Hematopoietic multipotent progenitor cell treated with erythropoietin and hydrocortisone succinate and interleukin-3 and kit ligand, for 17 days (in vitro differentiated cells): ENCODE measurements around the gene PRSS8.
"Not testable (repeated sequence)": the region's sequence is repeated elsewhere in the genome, so short reads cannot be mapped to it uniquely, and the experiment has no call there.

Source experiments
- DNase-seq: peaks from one replicate; pipeline ENCODE4 v3.0.0-alpha.2; 2015; ENCODE audit warnings: low spot score

PRSS8 gene

GRCh38 chr16:31135535-31136286 lies at the start of gene PRSS8:
PRSS8 (minus strand) TSS chr16:31135727; CDS start chr16:31135498, 229 bp downstream.
- no peak for DNase-seq

DNA sequence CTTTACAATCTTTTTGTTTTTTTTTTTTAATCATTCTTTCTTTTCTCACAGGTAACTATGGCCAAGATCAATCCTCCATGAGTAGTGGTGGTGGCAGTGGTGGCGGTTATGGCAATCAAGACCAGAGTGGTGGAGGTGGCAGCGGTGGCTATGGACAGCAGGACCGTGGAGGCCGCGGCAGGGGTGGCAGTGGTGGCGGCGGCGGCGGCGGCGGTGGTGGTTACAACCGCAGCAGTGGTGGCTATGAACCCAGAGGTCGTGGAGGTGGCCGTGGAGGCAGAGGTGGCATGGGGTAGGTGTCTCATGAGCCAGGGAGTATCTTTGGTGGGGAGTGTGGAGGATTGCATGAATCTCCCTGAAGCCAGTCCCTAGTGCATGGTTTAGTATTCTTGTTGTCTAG lies 49.4 kb upstream of the PRSS8 start:
- DNase-seq: no peak

DNA sequence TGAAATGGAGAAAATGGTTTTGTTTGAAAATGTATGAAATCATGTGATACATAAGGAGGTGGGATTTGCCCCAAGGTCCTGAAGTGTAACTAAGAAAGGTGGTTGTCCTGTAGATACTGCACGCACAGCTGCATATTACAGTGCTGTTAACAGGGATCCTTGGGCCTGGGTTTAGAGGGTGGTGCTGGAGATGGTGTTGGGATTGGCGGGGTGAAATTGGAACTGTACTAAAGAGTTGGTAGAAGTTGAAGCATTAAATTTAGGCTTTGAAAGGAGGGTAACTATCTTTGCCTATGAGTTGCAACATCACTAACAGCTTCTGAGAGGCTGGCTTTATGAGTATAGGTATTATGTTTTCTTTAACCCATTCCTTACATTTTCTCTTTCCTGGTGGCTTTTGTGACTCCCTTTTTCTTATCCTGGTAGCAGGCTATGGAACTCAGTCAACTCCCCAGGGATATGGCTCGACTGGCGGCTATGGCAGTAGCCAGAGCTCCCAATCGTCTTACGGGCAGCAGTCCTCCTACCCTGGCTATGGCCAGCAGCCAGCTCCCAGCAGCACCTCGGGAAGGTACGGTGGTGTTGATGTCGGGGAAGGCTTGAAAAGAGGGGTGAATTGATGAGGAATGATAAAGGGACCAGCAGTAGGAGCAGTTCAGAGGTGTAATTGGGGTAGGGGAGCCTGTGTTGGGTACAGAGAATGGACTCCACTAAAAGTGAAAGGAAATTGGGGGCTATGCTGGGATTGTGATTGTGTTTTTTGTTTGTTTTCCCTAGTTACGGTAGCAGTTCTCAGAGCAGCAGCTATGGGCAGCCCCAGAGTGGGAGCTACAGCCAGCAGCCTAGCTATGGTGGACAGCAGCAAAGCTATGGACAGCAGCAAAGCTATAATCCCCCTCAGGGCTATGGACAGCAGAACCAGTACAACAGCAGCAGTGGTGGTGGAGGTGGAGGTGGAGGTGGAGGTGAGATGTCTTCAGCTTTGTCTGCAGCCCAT lies 48.2 kb upstream of the PRSS8 start:
- DNase-seq: no peak

- no peak for DNase-seq
Observed at GRCh38 chr16:31182391-31182790, 46.9 kb upstream of the PRSS8 start.

- peak; percentile 59 for DNase-seq
Observed at GRCh38 chr16:31181102-31181830, 45.7 kb upstream of the PRSS8 start.

DNA sequence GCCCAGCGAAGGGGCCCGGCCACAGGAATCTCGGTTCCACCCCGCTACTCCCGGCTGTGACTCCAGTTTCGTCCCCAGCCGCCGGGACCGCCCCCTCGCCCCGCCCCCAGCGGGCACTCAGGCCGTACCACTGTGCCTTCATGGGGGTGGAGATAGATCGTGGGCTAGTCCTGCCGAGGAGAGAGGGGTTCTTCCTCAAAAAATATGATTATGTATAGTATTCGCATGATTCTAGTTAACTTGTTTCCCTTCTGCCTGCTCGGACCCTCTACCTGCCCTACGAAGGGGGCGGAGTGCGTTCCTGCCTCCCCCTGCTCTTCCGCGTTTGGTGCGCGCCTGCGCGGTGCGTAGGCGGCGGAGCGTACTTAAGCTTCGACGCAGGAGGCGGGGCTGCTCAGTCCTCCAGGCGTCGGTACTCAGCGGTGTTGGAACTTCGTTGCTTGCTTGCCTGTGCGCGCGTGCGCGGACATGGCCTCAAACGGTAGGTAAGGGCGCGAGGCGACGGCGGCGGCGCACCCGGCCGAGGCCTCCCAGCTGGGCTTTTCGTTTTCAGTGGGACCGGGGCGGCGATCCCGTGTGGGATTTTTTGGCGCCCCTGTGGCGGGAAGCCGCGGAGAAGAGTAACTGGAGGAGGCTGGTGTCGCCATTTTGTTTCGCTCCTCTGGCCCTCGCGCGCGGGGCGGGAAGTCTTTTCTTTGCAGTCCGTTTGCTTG lies 44.4 kb upstream of the PRSS8 start, which contains the start of gene FUS:
Gene FUS (plus strand): TSS at position 393 of the 713 bp plus-strand sequence. CDS start 76 bp downstream, at position 469.
- DNase-seq: peak; percentile 98

- no peak for DNase-seq
Observed at GRCh38 chr16:31179219-31179746, 43.8 kb upstream of the PRSS8 start.

DNA sequence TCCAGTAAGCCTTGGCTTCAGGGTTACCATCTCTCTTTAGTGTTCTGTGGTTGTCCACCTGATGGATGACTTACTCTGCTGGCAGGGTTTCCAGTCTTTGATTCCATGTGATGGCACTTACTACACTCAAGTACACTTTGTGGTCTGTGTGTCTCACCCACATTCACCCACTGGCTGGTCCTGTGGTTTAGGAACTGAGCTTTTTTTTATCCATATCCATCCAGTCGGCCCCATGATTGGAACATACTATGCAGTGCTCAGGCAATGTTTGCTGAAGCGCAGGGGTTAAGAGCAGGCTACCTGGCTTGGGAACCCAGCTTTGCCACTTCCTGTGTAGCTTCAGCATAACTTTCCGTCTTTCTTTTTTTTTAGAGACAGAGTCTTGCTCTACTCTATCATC lies 41.6 kb upstream of the PRSS8 start:
- no peak for DNase-seq

DNA sequence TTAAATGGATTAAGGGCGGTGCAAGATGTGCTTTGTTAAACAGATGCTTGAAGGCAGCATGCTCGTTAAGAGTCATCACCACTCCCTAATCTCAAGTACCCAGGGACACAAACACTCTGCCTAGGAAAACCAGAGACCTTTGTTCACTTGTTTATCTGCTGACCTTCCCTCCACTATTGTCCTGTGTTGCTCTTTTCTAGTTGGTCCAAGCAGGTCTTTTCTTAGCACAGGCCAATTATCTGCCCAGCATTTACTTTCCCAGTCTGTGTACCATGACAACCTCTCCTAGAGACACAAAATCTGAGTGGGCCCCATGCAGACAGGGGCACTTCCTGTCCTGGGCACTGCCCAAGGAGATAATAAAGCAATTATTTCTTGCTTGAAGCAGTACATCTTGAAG lies 34.5 kb upstream of the PRSS8 start:
- DNase-seq: not testable (repeated sequence)

DNA sequence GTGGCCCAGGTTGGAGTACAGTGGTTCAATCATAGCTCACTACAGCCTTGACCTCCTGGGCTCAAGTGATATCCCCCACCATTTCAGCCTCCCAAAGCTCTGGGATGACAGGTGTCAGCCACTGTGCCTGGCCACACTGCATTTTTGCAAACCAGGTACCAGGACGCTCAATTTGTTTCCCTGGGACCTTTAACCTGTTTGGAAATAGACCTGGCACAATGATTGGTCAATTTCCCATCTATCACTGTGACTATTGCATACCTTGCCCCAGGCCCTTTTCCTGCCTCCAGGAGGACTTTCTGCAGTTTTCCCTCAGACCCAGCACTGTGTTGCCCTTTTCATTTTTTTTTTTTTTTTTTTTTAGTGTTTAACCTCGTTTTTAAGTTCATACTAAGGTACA lies 33.3 kb upstream of the PRSS8 start:
- DNase-seq: no peak

DNA sequence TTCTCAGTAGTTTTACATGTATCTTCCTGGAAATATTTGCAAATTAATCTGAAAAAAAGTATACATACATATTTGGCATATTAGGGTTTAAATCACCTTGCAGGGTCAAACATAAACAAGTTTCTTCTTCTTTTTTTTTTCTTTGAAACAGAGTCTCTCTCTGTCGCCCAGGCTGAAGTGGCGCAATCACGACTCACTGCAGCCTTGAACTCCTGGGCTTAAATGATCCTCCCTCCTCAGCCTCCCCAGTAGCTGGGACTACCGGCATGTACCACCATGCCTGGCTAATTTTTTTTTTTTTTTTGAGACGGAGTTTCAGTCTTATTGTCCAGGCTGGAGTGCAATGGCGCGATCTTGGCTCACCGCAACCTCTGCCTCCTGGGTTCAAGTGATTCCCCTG lies 31.8 kb upstream of the PRSS8 start:
- no peak for DNase-seq

GRCh38 chr16:31157136-31157535 lies 21.6 kb upstream of the PRSS8 start:
- DNase-seq: no peak

DNA sequence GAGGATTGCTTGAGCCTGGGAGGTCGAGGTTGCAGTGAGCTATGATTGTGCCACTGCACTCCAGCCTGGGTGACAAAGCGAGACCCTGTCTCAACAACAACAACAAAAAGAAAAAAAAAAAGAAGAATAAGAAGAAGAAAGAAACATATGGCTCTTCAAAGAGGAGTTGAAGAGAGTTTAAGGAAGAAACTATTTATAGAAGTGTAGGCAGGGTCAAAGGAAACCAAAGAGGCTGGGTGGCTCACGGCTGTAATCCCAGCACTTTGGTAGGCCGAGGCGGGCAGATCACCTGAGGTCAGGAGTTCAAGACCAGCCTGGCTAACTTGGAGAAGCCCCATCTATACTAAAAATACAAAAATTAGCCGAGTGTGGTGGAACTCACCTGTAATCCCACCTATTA lies 15.4 kb upstream of the PRSS8 start:
- DNase-seq: not testable (repeated sequence)

GRCh38 chr16:31149894-31150890 lies 14.7 kb upstream of the PRSS8 start, which contains the start of gene PRSS36:
PRSS36 (minus strand) TSS chr16:31150066; CDS start chr16:31150035, 31 bp downstream.
- DNase-seq: no peak

- no peak for DNase-seq
Observed at GRCh38 chr16:31149332-31149731, 13.8 kb upstream of the PRSS8 start.

GRCh38 chr16:31148896-31149295 lies 13.4 kb upstream of the PRSS8 start:
- DNase-seq: no peak

- no peak for DNase-seq
Observed at GRCh38 chr16:31148281-31148728, 12.8 kb upstream of the PRSS8 start.

- no peak for DNase-seq
Observed at GRCh38 chr16:31147574-31147973, 12.0 kb upstream of the PRSS8 start.

DNA sequence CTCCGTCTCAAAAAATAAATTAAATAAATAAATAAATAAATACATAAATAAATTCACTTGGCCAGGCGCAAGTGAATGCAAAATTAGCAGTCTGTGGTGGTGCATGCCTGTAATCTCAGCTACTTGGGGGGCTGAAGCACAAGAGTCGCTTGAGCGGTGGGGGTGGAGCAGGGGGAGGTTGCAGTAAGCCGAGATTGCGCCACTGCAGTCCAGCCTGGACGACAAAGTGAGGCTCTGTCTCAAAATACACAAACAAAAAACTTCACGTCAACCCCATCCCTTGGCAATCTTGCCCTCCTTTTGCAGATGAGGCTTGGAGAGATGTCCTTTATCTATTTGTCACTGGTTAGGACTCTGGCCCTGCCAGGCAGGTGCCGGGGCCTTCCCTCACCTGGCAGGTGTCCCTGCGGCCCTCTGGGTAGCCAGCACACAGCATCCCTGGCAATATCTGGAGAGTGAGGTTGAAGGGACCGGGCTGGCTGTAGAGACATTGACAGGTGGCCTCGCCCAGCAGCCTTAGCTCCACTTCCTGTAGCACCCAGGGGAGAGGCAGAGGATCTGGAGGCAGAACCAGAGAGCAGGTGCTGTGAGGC lies 10.0 kb upstream of the PRSS8 start:
- DNase-seq: no peak
